Islet of Langerhans (tissue), 1 donor: ENCODE data around the gene STIMATE.

Experiments used
- FAIRE-seq: peaks from one replicate; lab custom pipeline; 2011; peaks lifted over from hg19 to GRCh38; lab: Jason Lieb, UNC

STIMATE gene

DNA sequence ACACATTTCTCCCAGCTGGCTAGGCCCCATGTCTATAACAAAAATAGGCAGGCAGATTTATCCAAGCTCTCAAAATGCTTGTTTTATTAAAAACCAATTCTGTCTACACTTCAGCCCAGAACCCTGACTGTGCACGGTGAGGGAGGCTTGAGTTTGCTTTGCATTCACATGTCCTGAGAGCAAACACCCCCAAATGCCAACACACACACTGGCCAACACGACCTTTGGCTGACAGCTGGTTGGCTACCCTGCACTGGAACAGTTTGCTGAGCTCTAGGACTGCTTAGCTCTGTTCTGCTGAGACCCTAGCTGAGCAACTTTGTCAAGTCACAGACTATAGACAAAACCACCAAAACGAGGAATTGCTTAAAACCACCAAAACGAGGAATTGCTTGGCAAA lies 3.6 kb downstream of the STIMATE start:
- no peak for FAIRE-seq

DNA sequence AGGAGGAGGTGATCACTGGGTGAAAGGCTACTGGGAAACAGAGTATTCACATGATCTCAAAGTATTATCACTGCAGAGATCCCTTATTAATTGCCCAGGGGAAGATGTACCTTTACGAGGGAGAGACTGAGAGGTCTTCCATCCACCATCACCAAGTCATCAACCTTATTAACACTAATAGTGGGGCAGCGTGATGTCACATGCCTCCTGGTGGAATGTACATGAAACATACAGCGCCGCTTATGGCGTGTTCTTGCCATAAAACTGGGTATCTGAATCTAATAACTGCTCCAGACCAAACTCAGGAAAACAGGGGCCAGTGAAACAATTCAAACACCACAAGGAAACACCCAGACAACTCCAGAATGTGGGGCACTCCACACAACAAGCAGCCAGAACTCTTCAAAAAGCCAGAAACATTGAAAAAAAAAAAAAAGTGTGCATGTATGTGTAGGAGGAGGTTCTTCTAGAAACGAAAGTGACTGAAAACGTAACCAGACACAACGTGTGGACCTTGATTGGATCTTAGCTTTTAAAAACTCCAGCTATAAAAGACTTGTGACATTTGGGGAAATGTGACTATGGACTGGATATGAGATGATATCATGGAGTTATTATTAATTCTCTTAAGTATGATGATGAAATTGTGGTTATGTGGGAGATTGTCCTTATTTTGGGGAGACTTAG lies 4.6 kb downstream of the STIMATE start:
- no peak for FAIRE-seq

DNA sequence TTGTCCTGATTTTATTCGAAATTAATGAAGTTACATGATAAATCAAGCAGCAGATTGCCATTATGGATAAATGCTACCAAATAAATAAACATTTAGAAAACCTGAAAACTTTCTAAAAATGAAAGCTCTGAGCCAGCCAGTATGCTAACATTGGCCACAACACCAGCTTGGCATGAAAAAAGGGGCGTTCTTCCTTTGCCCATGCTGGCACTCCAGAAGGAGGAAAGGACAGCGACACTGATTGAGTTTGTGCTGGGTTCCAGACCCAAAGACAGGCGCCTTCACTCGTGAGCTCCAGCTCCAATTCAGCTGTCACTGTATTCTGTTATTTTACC lies 5.1 kb downstream of the STIMATE start:
- FAIRE-seq: no peak

DNA sequence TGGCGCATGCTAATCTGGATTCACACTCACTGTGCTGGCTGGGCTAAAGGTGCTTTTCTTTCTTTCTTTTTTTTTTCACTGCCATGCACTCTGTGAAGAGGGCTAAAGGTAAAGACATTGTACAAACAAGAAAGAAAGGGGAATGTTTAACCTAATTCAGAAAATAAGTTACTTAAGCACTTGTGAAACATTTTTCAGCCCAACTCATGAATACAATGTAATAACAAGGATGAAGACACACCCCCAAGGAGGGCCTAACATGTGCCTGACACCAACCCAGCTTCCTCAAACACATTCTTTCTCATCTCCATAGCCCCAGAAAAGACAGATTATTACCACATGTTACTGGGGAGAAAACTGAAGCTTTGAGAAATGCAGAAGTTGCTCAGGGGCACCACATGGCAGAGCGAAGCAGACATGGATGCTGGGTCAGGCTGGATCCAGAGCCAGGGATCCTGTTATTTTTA lies 5.7 kb downstream of the STIMATE start:
- no peak for FAIRE-seq

DNA sequence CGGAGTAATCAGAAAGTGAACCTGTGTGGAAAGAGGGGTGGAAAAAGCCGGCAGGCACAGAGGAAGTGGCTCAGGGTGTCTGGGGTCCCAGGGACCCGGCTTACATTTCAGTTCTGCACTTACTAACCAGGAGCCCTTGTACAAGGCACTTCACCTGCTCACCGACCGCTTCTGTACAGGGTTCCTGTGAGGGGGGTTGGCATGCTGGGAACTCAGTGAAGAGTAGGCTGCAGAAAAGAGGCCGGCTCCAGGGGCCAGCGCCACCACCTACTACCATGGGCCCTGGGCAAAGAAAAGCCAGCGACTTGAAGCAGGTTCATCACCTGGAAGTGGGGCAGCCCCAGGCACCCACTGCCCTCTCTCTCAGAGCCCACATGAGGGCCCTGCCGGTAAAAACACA lies 6.2 kb downstream of the STIMATE start:
- FAIRE-seq: no peak

DNA sequence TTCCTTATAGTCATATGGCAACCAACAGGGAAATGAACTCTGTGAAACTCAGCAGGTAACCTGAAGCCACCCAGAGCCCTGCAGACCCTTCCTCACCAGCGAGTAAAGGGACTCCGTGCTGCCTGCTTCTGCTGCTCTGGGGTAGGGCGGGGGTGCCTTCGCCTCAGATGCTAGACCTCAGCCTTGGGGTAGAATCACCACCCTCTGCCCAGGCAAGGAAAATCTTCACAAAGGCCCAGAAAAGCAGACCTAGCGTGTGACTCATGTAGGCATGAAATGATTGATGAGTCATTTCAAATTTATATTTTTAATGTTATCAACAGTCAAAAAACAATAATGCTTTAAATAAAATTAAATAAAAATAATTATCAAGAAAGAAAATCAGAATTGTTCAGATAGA lies 6.6 kb downstream of the STIMATE start:
- no peak for FAIRE-seq

- FAIRE-seq: no peak
These were observed 7.4 kb downstream of the STIMATE start for GRCh38 chr3:52889901-52890300.

DNA sequence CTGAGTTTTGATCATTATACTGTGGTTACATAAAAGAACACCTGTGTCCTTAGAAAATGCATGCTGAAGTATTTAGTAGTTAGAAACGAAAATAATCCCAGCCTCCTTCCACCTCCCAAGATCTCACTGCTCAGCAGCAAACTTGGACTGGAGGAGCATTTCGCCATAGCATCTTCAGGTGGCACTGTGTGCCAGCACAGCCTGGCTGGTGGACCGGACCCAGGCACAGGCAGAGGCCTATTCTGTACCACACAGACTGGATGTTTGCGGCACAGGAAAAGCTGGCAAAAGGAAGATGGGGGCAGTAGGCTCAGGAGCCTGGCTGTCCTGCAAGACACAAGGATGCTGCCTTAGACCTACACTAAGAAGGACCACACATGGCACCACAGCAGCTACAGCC lies 10.2 kb downstream of the STIMATE start:
- FAIRE-seq: no peak

DNA sequence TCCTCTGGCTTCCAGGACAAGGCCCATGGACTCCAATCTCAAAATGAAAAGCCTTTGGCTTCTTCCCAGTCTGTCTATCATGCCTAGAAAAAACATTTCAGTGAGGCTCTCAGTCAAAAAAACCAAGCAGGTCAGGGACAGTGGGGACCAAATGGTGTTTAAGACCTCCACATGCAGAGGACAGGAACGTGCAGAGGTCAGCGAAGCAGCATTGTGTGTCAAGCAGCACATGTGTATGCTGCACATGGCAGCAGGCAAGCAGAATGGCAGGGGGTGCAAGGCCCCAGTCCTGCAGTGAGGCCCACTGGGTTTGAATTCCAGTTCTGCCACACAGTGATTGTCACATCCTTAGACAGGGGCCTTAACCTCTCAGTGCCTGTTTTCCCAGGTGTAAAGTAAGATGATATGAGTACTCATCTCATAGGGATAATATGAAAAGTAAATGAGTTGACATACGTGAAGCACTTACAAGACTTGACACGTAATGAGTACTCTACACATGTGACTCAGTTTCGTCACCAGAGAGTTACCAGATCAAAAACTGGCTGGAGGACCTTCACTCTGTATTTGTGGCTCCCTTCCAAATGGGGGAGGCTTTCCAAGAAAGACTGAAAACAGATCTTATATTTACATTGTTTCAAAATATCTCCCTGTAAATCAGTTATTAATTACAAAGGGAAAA lies 11.2 kb downstream of the STIMATE start:
- no peak for FAIRE-seq

GRCh38 chr3:52882377-52882776 lies 15.0 kb downstream of the STIMATE start:
- FAIRE-seq: no peak

GRCh38 chr3:52881871-52882270 lies 15.5 kb downstream of the STIMATE start:
- FAIRE-seq: no peak

DNA sequence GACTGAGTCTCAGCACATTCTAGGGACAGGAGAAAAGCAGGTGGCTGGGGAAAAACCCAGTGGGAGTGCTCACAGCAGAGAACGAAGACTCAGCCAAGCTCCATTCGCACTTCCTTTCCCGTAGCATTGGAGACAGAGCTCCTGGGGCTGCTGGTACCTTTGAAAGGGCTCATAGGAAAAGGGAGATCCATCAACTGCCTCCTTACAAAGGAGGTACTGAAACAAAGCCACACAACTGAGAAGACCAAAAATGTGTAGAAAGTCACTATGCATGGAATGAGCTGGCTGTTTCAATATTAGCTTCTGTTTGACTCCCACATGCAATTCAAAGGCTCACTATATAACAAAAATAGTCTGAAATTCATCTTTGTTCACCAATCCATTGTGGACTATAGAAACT lies 16.9 kb downstream of the STIMATE start:
- FAIRE-seq: no peak

GRCh38 chr3:52880047-52880446 lies 17.3 kb downstream of the STIMATE start:
- FAIRE-seq: no peak

DNA sequence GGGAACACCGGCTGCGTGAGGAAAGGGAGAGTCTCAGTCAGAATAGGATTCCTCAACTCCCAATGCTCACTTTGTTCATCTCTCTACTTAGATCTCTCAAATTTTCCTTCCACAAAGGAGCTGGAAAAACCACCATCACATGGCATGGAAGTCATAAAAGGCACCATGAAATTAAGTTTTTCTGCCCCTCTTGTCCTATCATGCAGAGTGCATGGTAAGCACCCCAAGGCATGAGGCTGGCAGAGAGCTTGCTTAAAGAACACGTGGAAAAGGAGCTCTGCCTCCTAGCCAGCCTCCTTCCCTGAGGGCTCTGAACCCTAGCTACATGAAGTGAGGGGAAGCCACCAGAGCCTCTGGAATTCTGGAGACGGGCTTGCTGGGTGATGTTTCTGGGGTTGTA lies 17.8 kb downstream of the STIMATE start:
- no peak for FAIRE-seq

- no peak for FAIRE-seq
These were observed 18.3 kb downstream of the STIMATE start for GRCh38 chr3:52879090-52879489.

- FAIRE-seq: no peak
These were observed 20.3 kb downstream of the STIMATE start for GRCh38 chr3:52877085-52877484.

- no peak for FAIRE-seq
These were observed 22.3 kb downstream of the STIMATE start for GRCh38 chr3:52874864-52875587.

DNA sequence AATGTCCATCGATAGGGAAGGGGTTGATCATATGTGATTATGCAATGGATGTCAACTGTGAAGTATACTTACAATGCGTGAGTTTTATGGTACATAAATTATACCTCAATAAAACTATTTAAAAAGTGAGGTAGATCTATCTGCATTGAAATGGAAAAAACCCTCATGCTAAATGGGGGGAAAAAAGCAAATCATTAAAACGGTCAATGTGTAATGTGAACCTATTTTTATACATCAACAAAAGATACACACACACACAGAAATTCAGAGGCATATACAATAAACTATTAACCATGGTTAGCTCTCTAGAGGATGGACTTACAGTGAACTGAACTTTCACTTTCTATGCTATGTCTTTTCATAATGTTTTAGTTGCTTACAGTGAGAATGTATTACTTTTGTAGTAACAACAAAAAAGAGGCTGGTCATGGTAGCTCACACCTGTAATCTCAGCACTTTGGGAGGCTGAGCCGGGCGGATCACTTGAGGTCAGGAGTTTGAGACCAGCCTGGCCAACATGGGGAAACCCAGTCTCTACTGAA lies 23.1 kb downstream of the STIMATE start:
- no peak for FAIRE-seq

DNA sequence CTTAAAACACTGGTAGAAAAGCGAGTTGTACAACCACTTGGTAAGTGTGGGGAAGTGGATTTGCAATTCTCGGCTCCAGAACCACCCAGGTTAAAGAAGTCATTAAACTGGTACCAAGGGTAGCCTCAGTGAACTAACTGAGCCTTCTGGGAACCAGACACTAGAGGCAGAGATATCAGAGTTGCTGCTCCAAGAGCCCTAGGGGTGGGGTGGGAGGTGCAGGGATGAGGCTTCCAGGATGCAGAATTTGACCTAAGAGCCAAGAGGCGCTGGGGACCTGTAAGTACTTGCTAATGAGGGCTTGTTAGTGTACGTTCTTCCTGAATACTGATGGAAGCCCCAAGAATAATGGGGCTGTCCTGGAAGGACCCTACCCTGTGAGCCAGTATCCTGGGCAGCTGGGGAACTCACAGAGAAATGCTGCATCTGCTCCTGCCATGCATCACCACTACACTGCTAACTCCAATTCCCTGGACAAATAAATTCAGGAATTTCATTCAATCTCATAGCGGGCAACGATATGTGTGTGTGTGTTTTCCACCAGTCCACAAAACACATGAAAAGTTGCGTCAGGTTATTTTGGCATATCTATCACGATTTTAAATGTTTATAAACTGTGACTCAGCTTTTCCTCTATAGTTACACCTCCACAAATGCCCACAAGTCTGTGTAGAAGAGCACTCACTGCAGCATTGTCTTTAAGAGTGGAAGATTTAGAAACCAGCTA lies 23.8 kb downstream of the STIMATE start:
- FAIRE-seq: no peak

DNA sequence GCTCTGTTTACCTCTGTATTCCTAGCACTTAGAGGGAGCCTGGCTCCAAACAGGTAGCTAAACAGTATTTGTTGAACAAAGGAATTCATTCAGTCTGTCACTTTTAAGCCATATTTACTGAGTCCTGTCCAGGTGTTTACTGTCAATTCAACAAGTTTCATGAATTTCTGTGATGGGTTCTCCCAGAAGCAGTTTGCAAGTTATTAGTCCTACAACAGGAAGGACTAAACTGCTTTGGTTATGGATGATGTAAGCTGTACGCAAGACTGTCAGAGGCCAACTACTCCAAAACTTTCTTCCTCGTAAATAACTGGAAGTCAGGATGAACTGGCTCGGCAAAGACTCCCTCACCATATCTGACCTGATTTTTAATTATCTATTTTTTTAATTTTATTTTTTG lies 25.1 kb downstream of the STIMATE start:
- no peak for FAIRE-seq

- FAIRE-seq: no peak
These were observed 25.6 kb downstream of the STIMATE start for GRCh38 chr3:52871761-52872160.

- no peak for FAIRE-seq
These were observed 26.9 kb downstream of the STIMATE start for GRCh38 chr3:52870471-52870870.

DNA sequence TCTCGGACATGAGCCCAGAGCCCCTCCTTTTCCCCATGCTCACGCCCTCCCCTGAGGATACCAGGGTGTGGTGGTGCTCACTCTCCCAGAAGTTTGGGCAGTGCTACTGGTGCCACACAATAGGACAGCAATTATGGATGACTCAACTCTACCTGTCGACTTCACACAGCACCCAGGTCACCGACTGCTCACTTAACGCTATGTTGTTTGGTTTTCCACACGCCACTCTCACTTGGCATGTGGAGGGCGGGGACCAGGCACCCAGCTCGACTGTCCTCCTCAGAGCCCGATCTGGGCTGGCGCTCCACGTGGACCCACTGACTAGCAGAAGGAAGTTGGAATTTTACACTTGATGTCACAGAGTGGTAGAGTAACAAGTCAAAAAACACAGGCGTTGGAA lies 30.9 kb downstream of the STIMATE start:
- no peak for FAIRE-seq
